NCI-H1092 (cell line): Measurements from ENCODE around the gene CDC34.

ENCODE experiments used
- DNase-seq: peaks from one replicate; lab custom pipeline; 2025; lab: John Stamatoyannopoulos, UW

The CDC34 gene

DNA sequence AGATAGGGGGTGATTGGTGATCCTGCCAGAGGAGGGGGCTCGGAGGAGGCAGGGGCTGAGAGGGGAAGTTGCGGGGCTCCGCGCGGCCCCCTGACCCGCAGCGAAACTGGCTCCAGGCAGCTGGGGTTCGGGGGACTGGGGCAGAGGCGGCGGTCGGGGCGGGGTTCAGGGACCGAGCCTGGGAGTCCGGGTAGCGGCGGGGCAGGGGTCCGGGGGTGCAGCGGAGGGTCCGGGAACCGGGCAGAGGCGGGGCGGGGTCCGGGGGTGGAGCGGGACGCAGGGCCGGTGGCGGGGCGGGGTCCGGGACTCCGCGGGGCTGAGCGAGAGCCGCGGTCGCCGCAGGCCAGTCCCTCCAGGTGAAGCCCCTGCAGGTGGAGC is 34.1 kb upstream of the CDC34 start:
- DNase-seq, result no peak

DNA sequence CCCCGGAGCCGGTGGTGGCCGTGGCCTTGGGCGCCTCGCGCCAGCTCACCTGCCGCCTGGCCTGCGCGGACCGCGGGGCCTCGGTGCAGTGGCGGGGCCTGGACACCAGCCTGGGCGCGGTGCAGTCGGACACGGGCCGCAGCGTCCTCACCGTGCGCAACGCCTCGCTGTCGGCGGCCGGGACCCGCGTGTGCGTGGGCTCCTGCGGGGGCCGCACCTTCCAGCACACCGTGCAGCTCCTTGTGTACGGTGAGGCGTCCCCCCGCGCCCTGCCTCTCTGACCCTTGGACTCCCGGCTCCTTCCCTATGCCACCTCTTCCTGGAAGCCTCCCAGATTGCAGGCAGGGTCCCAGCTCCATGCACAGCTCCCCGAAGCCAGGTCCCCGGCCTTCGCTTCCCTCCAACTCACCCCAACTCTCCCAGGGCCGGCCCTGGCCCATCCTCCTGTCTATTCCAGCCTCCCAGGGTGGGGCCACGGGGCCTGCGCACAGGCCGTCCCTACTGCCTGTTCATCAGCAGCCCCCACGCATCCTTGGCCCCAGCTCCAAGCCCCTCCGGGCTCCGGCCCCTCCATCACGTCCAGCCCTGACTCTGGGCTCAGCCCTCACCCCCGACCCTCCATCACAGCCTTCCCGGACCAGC is 33.6 kb upstream of the CDC34 start:
- DNase-seq, result no peak

DNA sequence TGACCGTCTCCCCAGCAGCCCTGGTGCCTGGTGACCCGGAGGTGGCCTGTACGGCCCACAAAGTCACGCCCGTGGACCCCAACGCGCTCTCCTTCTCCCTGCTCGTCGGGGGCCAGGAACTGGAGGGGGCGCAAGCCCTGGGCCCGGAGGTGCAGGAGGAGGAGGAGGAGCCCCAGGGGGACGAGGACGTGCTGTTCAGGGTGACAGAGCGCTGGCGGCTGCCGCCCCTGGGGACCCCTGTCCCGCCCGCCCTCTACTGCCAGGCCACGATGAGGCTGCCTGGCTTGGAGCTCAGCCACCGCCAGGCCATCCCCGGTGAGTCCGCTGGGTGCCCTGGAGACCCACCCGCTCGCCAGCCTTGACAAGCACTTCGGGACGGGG is 33.1 kb upstream of the CDC34 start:
- no peak for DNase-seq

DNA sequence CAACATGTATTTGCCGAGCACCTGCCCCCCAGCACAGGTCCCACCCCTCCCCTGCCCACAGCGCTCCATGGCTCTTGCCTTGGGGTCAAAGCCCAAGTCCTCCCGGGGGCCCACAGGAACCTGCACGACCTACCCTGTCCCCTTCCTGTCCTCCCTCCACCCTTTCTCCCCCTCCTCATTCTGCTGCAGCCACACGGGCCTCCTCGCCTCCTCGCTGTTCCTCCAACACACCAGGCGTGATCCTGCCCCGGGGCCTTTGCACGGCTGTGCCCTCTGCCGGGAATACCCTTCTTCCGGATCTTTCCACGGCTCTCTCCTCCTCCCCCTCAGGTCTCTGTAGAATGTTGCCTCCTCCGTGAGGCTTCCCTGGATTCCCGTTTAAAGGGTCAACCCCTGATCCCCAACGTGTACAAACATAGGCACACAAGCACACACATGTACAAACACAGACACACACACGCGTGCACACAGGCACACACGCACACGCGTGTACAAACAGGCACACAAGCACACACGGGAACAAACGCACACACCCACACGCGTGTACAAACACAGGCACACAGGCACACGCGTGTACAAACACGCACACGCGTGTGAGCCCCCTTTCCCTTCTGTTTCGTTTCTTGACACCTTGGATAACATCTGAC is 32.5 kb upstream of the CDC34 start:
- no peak for DNase-seq

DNA sequence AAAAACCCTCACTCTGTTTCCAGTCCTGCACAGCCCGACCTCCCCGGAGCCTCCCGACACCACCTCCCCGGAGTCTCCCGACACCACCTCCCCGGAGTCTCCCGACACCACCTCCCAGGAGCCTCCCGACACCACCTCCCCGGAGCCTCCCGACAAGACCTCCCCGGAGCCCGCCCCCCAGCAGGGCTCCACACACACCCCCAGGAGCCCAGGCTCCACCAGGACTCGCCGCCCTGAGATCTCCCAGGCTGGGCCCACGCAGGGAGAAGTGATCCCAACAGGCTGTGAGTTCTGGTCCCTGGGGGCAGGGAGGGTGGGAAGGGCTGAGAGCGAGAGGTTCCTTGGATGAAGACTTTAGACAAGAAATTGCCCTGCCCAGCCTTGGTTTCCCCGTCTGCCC is 29.9 kb upstream of the CDC34 start:
- no peak for DNase-seq

DNA sequence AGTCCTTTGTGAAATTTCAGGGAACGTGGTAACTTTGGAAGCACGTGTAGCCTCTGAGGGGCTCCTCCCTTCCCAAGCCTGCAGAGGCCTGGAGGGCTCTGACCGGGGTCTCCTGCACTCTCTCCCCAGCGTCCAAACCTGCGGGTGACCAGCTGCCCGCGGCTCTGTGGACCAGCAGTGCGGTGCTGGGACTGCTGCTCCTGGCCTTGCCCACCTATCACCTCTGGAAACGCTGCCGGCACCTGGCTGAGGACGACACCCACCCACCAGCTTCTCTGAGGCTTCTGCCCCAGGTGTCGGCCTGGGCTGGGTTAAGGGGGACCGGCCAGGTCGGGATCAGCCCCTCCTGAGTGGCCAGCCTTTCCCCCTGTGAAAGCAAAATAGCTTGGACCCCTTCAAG is 26.9 kb upstream of the CDC34 start:
- DNase-seq, result no peak

DNA sequence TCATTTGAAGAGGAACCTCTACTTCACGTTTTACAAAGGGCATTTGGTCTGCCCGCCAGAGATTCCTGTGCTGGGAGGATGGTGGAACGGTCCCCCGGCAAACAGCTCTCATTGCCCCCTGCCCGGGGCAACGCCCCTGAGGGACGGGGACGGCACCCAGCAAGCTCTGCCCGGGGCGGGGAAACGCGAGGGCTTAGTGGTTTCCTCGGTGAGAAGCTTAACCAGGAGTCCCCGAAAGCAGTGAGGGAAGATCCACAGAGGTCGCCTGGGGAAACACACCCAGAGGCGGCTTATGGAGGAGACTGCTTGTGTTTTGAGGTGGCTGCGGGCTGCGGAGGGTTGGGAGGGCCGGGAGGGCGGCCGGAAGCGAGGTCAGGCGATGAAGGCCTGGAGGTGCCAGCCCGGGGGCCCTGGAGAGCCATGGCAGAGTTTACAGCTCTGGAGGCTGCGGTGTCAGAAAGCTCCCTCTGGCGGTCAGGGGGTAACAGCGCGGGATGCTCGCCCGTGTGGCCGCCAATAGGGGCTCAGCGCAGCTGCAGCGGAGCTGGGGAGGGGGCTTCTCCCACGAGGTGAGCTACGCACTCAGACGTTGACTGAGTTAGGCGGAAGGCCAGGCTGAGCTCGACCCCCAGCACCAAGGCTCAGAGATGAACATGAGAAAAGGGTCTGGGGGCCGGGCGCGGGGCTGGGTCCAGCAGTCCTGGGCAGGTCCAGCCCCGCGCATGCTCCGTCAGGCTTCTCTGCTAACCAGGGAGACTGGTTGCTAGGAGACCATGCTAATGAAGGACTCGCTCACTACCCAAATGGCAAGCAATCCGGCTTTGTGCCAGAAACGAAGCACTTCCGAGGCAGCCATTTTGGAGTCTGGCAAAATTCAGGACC is 24.9 kb upstream of the CDC34 start:
- DNase-seq, result peak; percentile 100

DNA sequence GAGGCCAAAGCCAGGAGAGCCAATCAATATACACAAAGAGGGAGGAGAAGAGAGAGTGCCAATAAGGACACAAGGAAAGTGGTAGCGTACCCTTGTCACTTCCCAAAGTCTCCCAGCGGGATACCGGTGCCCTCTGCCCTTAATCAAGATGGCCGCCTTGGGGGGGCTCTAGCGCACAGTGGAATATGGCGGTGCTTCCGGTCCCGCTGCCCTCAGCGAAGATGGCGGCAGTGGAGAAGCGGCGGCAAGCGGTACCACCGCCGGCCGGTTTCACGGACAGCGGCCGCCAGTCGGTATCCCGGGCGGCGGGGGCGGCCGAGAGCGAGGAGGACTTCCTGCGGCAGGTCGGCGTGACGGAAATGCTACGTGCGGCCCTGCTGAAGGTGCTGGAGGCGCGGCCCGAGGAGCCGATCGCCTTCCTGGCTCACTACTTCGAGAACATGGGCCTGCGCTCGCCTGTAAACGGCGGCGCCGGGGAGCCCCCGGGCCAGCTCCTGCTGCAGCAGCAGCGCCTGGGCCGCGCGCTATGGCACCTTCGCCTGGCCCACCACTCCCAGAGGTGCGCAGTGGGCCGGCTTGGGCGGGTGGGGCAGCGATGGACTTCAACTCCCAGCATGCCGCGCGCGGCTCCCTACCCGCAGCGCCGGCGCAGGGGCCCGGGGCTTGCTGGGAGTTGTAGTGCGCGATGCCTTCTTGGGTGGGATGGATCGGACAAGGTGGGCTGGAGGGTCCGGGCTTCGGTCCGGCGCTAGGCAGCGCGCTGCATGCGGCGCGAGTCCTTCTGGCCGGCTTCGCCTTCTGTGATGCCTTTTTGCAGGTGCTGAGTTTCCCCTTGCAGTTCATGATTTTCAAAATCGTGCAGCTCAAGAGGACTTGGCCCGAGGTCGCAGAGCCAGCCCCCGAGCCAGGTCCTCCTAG is 24.0 kb upstream of the CDC34 start, which contains the start of gene TPGS1:
Gene TPGS1 (plus strand): TSS at position 212 of the 918 bp plus-strand sequence. CDS start 10 bp downstream, at position 222.
- peak; percentile 69 for DNase-seq

DNA sequence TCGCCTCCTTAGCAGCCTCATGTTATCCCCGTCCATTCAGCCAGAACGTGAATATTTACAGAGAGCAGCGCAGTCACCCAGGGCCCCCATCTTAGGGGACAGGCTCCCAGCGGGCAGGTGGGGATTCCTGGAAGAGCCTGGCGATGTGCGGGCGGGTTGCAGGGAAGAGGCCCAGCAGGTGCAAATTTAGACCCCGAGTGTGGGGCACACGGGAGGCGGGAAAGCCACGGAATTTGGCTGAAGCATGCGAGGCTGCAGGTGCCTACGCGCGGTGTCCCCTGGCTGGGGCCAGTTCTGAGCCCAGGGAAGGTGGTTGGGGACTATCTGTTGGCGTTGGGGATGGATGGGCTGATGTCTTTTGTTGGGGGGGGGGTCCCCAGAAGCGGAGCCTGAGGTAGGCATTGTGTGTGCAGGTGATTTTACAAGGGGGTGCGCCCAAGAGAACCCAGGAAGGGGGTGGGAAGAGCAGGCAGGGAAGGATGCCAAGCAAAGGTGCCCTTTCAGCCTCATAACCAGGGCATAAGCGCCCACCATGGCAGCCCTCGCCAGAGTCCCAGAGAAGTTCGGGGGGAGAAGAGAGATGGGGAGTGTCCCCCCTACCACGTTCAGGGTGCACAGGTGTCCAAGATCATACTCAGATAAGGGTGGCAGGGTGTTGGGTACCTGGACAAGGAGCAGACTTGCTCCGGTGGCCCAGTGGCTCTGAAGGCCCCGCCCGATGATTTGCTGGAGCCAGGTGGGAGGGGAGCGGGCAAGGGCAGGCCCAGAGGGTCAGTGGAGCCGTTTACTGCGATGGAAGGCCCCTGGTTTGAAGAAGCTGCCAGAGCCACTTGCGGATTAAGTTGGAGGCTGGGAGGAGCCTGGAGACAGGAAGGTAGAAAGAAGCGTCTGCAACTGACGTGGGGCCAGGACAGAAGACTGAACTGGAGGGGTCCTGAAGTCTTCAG is 23.1 kb upstream of the CDC34 start:
- no peak for DNase-seq

DNA sequence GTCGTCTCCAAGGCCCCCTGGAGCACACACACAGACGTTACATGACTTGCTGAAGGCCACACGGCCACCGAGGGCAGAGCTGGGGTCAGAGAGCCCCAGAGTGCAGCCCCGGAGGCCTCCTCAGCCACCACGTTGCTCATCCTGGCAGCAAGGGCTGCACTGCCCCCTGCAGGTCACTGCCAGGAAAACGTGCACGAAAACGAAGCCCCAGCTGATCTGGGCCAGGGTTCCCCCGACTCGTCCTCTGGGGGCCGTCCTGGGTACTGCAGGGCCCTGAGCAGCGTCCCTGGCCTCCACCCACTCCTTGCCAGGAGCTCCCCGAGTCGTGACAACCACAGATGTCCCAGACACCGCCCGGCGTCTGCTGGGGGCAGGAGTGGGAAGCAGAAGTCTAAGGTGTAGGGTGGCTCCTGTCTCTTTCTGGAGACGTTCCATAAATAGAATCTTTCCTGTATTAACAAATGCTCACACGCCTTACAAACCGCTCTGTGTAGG is 20.9 kb upstream of the CDC34 start:
- peak; percentile 86 for DNase-seq

DNA sequence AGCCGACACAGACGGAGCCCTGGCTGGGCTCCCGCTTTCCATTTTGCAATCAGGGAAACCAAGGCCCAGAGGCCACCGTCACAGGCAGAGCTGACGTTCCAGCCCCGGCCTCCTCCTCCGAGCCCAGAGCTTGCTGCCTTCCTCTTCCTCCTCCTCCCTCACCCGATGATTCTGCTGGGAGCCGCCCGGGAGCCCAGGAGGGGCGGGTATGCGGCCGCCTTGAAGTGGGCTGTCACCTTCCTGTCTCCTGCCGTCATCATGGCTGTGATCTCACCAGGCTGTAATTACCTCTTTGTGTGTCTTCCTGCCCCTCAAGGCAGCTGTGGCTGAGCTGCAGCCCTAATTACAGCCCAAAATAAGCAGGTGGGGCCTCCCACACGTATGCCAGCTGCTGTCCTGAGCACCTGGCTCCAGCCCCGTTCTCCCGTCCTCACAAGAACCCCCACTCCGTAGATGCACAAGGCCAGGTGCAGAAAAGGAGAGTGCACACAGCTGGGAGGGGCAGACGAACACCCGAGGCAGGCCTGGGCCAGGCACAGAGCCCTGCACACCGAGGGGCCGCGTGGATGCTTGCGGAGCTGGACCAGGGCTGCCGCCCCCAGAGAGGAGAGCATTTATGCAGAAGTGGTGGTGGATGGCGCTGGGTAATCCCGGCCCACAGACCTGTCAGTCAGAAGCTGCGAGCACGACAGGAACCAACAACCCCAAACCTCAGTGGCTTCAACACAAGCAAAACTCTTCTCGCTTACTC is 20.3 kb upstream of the CDC34 start:
- DNase-seq, result peak; percentile 91

DNA sequence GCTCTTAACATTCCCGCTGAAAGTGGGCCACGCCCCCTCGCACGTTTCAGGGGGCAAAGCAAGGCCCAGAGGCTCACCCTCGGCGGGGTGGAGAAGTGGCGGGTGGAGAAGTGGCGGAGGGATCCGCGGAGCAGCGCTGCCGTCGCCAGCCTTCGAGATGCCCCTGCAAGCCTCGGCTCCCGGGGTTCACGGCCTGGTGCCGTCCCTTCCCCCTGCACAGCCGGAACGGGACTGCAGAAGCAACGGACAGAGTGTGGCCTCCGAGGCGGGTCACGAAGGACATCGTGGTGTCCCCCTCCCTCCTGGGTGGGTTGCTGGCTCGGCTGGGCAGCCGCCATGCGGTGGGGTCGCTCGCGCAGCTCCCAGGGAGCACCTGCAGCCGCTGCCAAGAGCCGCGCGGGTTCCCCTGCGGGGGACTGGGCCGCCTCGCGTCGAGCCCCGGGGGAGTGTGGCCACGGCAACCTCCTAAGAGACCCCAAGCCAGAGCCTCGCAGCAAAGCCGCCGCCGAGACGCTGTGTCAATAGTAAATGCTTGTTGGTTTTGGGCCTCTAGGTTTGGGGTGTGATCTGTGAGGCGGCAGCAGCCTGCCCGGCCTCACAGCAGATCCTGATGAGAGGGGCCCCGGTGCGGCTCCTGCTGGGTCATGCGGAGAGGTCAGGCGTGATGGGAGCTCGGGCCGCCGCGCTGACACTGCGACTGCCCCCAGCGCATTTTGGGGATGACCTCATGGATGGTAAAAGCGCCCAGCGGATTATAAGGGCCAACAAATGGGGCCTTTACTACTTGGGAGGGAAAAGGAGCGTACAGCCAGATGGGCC is 18.8 kb upstream of the CDC34 start:
- peak; percentile 26 for DNase-seq

DNA sequence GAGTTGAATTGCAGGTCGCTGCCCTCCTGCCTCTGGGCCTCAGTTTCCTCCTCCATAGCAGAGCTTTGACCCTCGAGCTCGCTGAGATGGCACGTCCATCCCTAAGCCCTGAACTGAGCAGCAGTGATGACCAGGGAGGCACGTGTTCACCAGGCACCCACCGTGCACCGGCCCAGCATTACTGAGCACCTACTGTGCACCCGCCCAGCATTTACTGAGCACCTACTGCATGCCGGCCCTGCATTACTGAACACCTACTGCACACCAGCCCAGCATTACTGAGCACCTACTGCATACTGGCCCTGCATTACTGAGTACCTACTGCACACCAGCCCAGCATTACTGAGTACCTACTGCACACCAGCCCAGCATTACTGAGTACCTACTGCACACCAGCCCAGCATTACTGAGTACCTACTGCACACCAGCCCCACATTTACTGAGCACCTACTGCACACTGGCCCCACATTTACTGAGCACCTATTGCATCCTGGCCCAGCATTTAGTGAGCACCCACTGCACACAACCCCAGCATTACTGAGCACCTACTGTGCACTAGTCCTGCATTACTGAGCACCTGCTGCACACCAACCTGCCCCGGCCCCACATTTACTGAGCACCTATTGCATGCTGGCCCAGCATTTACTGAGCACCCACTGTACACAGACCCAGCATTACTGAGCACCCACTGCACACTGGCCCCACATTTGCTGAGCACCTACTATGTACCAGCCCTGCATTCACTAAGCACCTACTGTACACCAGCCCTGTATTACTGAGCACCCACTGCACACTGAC is 18.0 kb upstream of the CDC34 start:
- no peak for DNase-seq

DNA sequence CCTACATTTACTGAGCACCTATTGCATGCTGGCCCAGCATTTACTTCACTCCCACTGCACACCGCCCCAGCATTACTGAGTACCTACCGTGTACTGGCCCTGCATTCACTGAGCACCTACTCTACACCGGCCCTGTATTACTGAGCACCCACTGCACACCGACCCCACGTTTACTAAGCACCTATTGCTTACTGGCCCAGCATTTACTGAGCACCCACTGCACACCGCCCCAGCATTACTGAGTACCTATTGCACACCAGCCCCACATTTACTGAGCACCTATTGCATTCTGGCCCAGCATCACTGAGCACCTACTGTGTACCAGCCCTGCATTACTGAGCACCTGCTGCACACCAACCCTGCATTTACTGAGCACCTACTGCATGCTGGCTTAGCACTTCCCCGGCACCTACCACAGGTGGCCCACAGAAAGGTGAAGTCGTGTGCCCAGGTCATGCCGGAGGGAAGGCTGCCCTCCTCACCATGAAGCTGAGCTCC is 17.3 kb upstream of the CDC34 start:
- DNase-seq, result no peak

DNA sequence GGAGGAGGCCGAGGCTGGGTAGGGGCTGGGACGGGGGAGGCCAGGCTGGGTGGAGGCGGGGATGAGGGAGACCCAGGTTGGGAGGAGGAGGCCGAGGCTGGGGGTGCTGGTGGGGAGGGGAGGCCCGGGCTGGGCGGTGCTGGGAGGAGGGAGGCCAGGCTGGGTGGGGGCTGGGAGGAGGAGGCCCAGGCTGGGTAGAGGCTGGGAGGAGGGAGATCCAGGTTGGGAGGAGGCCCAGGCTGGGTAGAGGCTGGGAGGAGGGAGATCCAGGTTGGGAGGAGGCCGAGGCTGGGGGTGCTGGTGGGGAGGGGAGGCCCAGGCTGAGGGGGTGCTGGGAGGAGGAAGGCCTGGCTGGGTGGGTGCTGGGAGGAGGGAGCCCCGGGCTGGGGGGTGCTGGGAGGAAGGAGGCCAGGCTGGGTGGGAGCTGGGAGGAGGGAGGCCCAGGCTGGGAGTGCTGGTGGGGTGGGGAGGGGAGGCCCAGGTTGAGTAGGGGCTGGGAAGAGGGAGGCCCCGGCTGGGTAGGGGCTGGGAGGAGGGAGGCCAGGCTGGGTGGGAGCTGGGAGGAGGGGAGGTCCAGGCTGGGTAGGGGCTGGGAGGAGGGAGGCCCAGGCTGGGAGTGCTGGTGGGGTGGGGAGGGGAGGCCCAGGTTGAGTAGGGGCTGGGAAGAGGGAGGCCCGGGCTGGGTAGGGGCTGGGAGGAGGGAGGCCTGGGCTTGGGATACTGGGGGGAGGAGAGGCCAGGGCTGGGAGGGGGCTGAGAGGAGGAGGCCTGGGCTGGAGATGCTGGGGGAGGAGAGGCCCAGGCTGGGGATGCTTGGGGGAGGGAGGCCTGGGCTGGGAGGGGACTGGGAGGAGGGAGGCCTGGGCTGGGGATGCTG is 13.6 kb upstream of the CDC34 start:
- DNase-seq, result no peak

DNA sequence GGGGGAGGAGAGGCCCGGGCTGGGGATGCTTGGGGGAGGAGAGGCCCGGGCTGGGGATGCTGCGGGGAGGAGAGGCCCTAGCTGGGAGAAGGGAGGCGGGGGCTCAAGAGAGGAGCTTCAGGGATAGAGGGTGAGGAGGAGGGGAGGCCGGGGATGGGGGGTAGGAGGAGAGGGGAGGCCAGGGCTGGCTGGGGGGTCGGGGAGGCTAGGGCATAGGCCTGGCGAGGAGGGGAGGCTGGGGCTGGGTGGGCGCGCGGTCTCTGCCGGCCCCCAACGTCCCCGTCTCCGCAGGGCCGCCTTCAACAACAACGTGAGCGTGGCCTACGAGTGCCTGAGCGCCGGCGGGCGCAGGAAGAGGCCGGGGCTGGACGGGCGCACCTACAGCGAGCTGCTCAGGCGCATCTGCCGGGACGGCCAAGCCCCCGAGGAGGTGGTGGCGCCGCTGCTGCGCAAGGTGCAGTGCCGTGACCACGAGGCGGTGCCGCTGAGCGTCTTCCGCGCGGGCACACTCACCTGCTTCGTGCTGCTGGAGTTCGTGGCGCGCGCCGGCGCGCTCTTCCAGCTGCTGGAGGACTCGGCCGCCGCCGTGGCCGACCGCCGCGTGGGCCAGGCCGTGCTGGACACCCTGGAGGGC is 12.8 kb upstream of the CDC34 start:
- DNase-seq, result no peak
